Jurkat, Clone E6-1 (cell line): ENCODE results near the gene DOCK1.

Experiments
- DNase-seq: peaks from one replicate; pipeline ENCODE4 v3.0.0-alpha.2; 2011; ENCODE audit warnings: low read depth, low spot score
- H3K4me3 ChIP-seq: 2 replicates; pipeline ENCODE4 v1.5.1; 2011; ENCODE audit warnings: mild to moderate bottlenecking, low read length, control low read depth, moderate library complexity

DOCK1 gene

GRCh38 chr10:126975221-126975620 lies 70.0 kb downstream of the DOCK1 start:
- no peak overlapping the region for H3K4me3 ChIP-seq

GRCh38 chr10:126977216-126977615 lies 72.0 kb downstream of the DOCK1 start:
- DNase-seq, result no peak
- H3K4me3 ChIP-seq, result no peak overlapping the region

More at GRCh38 chr10:126975221-126975620, 70.0 kb downstream of the DOCK1 start:
- DNase-seq, result no peak

GRCh38 chr10:126979311-126979710 lies 74.1 kb downstream of the DOCK1 start:
- no peak for DNase-seq
- H3K4me3 ChIP-seq, result no peak overlapping the region

- no peak overlapping the region for H3K4me3 ChIP-seq
- DNase-seq, result no peak
Observed at GRCh38 chr10:126993208-126993607, 88.0 kb downstream of the DOCK1 start.

DNA sequence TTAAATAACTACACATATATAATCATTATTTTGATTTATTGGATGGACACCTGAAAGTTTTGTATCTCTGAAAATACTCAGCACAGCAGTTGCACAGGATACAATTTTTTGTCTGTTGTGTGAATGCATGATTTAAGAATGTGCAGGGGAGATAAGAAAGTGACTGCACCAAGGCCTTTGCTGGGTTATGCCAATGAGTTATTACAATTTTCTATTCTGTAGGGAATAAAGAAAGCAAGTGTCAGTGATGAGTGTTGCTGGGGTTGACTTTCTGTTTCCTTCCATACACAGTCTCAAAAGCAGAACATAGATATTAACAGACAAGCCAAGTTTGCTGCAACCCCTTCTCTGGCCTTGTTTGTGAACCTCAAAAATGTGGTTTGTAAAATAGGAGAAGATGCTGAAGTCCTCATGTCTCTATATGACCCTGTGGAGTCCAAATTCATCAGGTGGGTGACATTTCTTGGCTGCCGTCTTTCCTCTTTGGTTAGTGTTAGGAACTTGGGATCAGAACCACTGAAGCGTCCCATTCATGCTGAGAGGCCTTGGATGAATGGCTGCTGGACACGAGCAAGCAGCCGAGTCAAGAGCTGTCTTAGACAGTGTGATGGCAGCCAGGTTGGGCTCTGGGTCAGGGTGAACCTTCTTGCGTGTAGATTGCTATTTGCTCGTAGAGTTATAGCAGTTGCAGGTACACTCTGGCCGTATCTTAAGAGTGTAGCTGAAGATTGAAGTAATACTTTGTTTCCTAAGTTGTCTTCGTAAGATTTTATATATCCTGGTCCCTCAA lies 92.8 kb downstream of the DOCK1 start:
- no peak for DNase-seq
- H3K4me3 ChIP-seq, result no peak overlapping the region

GRCh38 chr10:127000598-127000997 lies 95.4 kb downstream of the DOCK1 start:
- H3K4me3 ChIP-seq, result no peak overlapping the region
- no peak for DNase-seq

- DNase-seq, result no peak
- no peak overlapping the region for H3K4me3 ChIP-seq
Observed at GRCh38 chr10:127003032-127003685, 97.9 kb downstream of the DOCK1 start.

DNA sequence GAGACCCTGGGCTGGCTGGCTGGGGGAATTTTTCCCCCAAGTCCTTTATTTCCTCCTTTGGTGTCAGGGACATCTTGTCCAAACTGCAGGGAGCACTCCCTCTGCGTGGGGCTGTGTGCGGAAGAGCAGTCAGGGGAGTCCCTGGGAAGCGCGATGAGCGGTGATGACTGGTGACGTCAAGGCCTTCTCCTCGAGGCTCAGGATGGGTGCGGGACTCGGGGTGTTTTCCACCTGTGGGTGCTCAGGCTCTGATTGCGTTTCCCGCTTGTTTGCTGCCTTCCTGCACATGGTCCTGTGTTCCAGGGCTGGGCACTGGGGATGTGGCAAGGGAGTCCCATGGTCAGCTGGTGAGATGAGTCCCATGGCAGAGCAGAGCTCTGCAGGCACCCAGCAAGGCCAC lies 101.2 kb downstream of the DOCK1 start:
- DNase-seq, result no peak
- H3K4me3 ChIP-seq, result no peak overlapping the region

DNA sequence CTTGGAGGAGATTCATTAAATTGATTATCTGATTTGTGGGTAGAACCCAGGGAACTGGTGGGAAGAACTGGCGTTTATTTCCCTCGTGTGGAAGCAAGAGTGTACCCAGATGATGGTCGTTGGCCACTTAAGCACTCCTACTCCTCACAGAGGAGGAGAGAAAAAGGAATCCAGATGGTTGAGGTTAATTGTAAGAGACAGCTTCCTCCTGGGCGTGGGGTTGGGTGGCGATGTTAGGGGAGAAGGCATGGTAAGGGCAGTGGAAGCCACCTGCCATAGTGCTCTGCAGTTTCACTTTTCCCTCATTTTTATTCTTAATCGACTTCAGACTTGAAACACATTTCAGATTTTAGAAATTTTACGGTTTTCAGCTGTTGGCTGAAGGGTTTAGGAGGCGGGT lies 104.1 kb downstream of the DOCK1 start:
- H3K4me3 ChIP-seq, result no peak overlapping the region
- DNase-seq, result no peak

DNA sequence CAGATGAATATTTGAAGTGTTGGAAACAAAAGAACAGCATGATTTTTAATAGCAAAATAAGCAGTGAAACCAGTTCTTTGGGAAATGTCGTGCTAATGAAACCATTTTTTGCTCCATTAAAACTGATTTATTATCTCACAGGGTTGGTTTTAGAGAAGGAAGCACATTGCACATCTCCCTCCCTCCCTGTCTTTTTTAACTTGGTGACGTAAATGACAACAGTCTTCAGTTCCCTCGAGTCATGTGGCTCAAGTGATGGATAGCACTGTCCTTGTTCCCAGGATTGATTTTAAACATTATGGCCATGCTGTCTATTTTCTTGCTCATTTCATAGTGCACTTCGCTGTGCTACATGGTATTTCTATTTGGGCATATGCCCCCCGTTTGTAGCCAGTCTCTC lies 105.9 kb downstream of the DOCK1 start:
- H3K4me3 ChIP-seq, result no peak overlapping the region
- no peak for DNase-seq

DNA sequence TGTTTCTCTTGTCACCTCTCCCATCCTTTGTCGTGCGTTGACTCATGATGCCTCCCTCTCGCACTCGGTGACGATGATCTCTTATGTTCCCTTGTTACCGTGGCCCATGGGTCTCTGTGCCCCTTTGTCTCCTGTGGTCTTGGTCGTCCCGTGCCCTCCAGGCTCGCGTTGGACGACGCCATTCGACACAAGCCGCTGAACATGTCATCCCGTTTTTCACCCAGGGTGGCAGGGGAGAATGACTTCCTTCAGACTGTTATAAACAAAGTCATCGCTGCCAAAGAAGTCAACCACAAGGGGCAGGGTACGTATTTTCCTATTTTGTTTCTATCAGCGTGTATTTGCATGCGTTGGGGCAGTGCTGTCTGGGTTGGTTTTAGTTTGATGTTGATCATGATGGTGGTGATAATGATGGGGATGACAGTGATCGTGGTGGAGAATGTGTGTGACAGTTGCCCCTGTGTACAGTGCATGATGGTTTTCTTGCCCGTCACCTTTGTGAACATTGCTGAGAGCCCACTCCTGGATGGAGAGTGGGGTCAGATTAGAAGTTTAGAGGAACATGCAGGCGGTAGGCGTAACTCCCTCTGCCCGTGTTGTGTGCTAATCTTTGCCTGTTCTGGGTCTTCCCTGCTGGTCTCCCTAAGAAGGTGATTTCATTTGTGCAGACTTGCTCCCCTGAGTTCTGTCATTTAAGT lies 107.0 kb downstream of the DOCK1 start:
- no peak for DNase-seq
- no peak overlapping the region for H3K4me3 ChIP-seq

GRCh38 chr10:127012769-127013152 lies 107.5 kb downstream of the DOCK1 start:
- DNase-seq, result no peak
- H3K4me3 ChIP-seq, result no peak overlapping the region

DNA sequence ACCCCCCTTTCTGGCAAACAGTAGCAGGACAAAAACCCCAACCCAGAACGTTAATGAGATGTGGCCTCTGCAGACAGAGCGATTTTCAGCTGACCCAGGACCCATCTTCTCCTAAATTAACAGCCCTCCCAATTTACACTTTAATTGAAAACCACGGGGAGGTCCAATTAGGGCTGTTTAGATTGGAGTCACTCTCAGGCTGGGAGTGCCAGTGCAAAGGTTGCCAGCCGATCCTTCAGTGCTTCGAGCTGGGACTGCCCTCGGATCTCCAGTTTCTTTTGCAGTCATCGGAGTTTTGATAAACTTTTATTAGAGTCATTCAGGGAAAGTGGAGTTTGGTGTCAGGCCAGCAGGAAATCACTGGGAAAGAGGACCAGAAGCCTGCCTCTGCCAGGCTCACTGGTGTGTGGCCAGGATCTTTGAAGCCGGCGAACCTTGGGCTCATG lies 108.0 kb downstream of the DOCK1 start:
- no peak overlapping the region for H3K4me3 ChIP-seq
- no peak for DNase-seq

GRCh38 chr10:127013691-127014473 lies 108.7 kb downstream of the DOCK1 start:
- H3K4me3 ChIP-seq, result no peak overlapping the region
- DNase-seq, result no peak

- no peak for DNase-seq
- no peak overlapping the region for H3K4me3 ChIP-seq
Observed at GRCh38 chr10:127014671-127015070, 109.4 kb downstream of the DOCK1 start.

DNA sequence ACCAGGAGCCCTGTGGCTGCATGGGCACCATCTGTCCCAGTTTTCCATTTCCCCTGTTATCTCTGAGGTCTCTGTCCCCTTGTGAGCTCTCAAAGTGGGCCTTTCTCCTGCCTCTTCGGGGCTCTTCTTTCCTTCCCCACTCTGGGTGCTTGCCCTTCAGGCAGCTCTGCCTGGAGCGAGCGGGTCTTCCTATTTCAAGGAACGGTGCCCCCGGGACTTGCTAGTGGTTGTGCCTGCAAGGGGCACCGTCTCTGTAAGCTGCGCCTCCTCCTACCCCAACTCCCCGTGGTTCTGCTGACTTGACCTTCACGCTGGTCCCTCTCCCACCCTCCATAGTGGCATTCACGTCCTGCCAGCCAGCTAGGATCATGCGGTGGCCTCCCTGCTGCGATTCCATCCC lies 110.1 kb downstream of the DOCK1 start:
- DNase-seq, result no peak
- no peak overlapping the region for H3K4me3 ChIP-seq

DNA sequence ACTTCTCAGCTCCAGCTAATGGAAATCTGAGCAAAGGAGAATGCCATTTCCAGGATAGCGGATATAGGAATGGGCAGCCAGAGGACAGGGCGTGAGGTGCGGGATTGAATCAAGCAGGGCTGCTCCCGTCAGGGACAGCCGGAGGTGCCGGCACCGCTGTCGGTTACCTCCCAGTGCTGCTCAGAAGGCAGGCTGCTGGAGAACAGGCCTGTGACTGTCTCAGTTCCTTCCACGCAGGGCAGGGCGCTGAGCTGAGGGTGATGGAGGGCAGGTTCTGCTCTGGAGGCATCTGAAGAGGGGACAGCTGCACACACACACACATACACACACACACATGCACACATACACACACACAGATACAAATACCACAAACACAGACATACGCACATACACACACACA lies 111.1 kb downstream of the DOCK1 start:
- no peak overlapping the region for H3K4me3 ChIP-seq
- DNase-seq, result no peak

DNA sequence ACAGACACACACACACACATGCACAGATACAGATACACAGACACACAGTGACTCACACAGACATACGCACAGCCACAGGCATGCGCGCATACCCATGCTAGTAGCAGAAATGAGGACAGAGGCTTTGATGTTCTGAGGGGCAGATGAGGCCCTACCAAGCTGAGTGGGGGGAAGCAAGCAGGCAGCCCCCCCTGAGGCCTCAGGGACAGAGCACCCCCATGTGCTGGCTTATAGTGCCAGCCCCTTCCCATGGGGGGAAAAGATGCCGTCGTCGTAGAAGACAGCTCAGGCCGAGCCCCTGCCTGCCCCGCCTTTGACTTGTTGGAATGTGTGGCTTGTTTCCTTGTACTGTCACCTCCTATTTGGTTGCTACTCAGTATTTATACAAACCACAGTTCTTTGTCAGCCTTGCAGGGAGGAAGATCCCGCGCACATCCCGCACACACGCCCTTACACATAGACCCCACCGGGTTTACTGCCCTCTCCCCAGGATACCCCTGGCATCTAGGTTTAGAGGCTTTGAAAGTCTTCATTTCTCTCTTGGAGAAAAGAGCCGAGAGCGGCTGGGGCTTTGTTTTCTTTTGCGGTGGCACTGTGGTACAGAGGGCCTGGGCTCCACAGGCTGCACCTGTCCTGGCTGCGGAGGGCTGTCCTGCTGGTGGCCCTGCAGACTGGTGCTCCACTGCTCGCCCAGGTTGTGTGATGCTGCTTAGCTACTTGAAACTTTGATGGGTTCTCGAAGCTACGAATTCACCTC lies 112.5 kb downstream of the DOCK1 start:
- no peak overlapping the region for H3K4me3 ChIP-seq
- no peak for DNase-seq

DNA sequence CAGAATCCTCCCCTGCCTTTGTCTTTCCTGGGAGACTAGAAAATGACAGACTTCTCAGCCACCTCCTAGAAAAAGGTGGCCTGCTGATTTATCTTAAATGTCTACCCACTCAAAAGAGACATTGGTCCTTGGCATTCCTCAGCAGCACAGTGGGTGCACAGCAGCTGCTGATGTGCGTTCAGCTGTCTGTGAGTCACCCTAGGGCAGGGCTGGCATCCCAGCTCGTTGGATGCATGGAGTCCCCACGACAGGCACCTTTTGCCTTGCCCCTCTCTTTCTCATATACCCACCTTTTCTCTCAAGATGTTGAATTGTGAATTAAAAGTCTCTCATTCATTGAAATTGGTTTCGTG lies 113.0 kb downstream of the DOCK1 start:
- H3K4me3 ChIP-seq, result no peak overlapping the region
- no peak for DNase-seq
